Parathyroid adenoma (tissue), 2 donors: Measurements from ENCODE around the gene DLG2.

Source experiments
- H2AFZ ChIP-seq: fragments of 300-600 bp; sonication (generic); one replicate; pipeline ENCODE4 v1.7.0; 2017; ENCODE audit warnings: antibody characterized with exemption, mild to moderate bottlenecking
- H3K27ac ChIP-seq: fragments of 300-600 bp; sonication (generic); one replicate; pipeline ENCODE4 v1.7.0; 2017
- H3K27me3 ChIP-seq: fragments of 300-600 bp; sonication (generic); one replicate; pipeline ENCODE4 v1.7.0; 2017; ENCODE audit warnings: low read length; ENCODE audit not compliant: control insufficient read depth, insufficient read depth
- H3K36me3 ChIP-seq: fragments of 300-600 bp; sonication (generic); one replicate; pipeline ENCODE4 v1.7.0; 2017; ENCODE audit warnings: low read length; ENCODE audit not compliant: control insufficient read depth, insufficient read depth
- H3K4me1 ChIP-seq: fragments of 300-600 bp; sonication (generic); one replicate; pipeline ENCODE4 v1.7.0; 2017; ENCODE audit warnings: control low read depth
- H3K4me2 ChIP-seq: fragments of 300-600 bp; sonication (generic); one replicate; pipeline ENCODE4 v1.7.0; 2017; ENCODE audit warnings: low read length
- H3K4me3 ChIP-seq: fragments of 300-600 bp; sonication (generic); one replicate; pipeline ENCODE4 v1.7.0; 2017; ENCODE audit warnings: low read depth, low read length
- H3K79me2 ChIP-seq: fragments of 300-600 bp; sonication (generic); one replicate; pipeline ENCODE4 v1.7.0; 2017; ENCODE audit warnings: control low read depth
- H3K9ac ChIP-seq: fragments of 300-600 bp; sonication (generic); one replicate; pipeline ENCODE4 v1.7.0; 2017; ENCODE audit warnings: mild to moderate bottlenecking
- H3K9me3 ChIP-seq: fragments of 300-600 bp; sonication (generic); one replicate; pipeline ENCODE4 v1.7.0; 2017; ENCODE audit warnings: low read length; ENCODE audit not compliant: control insufficient read depth
- CTCF ChIP-seq: fragments of 300-600 bp; sonication (generic); IDR thresholded peaks from one replicate; pipeline ENCODE4 v1.7.0; 2017; ENCODE audit warnings: antibody characterized with exemption, mild to moderate bottlenecking
- donor health status: primary hyperparathyroidism.

Gene DLG2

DNA sequence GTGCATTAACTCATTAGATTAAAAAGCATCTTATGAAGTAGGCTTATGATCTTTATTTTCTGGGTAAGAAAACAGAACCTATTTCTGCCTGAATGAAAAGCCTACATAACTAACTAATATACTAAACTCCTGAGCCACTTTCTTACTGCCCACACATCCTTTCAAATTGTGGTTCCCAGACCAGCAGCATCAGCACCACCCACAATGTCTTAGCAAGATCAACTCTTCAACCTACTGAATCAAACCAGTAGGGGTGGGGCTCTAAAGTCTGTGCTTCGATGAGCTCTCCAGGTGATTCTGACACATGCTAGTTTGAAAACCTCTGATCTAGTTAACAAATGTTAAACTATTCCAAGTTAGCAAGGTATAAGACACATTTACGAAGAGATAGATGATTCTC is 462.4 kb downstream of the DLG2 start:
- no peak overlapping the region for H3K27ac ChIP-seq
- H3K4me2 ChIP-seq: no peak overlapping the region
- no peak overlapping the region for H3K4me3 ChIP-seq
- no peak for TF ChIP-seq CTCF
- H3K36me3 ChIP-seq: no peaks in the 10 kb centered on the region
- no peak overlapping the region for H3K9ac ChIP-seq
- no peaks in the 10 kb centered on the region for H3K4me1 ChIP-seq
- H3K79me2 ChIP-seq: no peaks in the 10 kb centered on the region
- no peaks in the 10 kb centered on the region for H3K9me3 ChIP-seq
- no peaks in the 10 kb centered on the region for H3K27me3 ChIP-seq
- no peak overlapping the region for H2AFZ ChIP-seq

GRCh38 chr11:85154294-85154693 is 472.9 kb downstream of the DLG2 start:
- no peaks in the 10 kb centered on the region for H3K9me3 ChIP-seq
- no peak overlapping the region for H3K9ac ChIP-seq
- H3K4me3 ChIP-seq: no peak overlapping the region
- no peaks in the 10 kb centered on the region for H3K27me3 ChIP-seq
- H3K4me1 ChIP-seq: no peaks in the 10 kb centered on the region
- no peak overlapping the region for H3K4me2 ChIP-seq
- H3K79me2 ChIP-seq: no peaks in the 10 kb centered on the region
- no peaks in the 10 kb centered on the region for H3K36me3 ChIP-seq
- no peak overlapping the region for H3K27ac ChIP-seq
- TF ChIP-seq CTCF: no peak
- no peak overlapping the region for H2AFZ ChIP-seq

DNA sequence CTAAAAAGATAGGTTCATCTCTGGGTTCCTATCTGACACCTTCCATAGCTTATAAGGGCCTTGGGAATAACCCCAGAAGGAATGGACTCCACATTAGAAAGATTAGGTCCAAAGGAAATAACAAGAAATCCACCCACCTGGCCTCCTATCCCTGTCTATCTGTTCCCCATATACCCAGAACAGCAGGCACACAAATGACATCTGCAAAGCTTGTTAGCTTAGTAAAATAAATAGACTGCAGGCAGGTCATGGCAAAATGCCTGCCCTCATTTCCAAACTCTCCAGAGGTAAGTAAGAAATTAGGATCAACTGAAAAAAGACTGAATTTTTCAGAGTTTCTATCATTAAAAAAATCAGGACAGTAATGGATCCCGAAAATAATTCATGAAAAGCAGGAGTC is 489.5 kb downstream of the DLG2 start:
- no peaks in the 10 kb centered on the region for H3K27me3 ChIP-seq
- no peaks in the 10 kb centered on the region for H3K4me1 ChIP-seq
- H3K9ac ChIP-seq: no peak overlapping the region
- H3K36me3 ChIP-seq: no peaks in the 10 kb centered on the region
- H3K4me3 ChIP-seq: no peak overlapping the region
- TF ChIP-seq CTCF: no peak
- no peak overlapping the region for H3K4me2 ChIP-seq
- no peaks in the 10 kb centered on the region for H3K9me3 ChIP-seq
- no peaks in the 10 kb centered on the region for H3K79me2 ChIP-seq
- no peak overlapping the region for H2AFZ ChIP-seq
- no peak overlapping the region for H3K27ac ChIP-seq

GRCh38 chr11:85133636-85134035 is 493.5 kb downstream of the DLG2 start:
- Histone ChIP-seq H3K27ac (no peak overlapping the region), H2AFZ (no peak overlapping the region), H3K4me3 (no peak overlapping the region), H3K36me3 (no peaks in the 10 kb centered on the region), H3K9ac (no peak overlapping the region), H3K27me3 (no peaks in the 10 kb centered on the region), H3K79me2 (no peaks in the 10 kb centered on the region), H3K9me3 (no peaks in the 10 kb centered on the region), H3K4me1 (no peaks in the 10 kb centered on the region), H3K4me2 (no peak overlapping the region)
- no peak for TF ChIP-seq CTCF

- Histone ChIP-seq H2AFZ (no peak overlapping the region), H3K4me2 (no peak overlapping the region), H3K36me3 (no peaks in the 10 kb centered on the region), H3K27ac (no peak overlapping the region), H3K4me3 (no peak overlapping the region), H3K4me1 (no peaks in the 10 kb centered on the region), H3K27me3 (no peaks in the 10 kb centered on the region), H3K9ac (no peak overlapping the region), H3K9me3 (no peaks in the 10 kb centered on the region), H3K79me2 (no peaks in the 10 kb centered on the region)
- TF ChIP-seq CTCF: no peak
Observed at GRCh38 chr11:85132851-85133585, 494.1 kb downstream of the DLG2 start.
